Measurements from ENCODE around the gene RAC3. TPM values are rescaled to one million over a fixed set of nuclear protein-coding genes. Genes with fewer than 3 reads are reported as not detected.

Gene RAC3
- total RNA-seq, 4 donors from 2014 or later: 13.7 to 34.1 (median 14.8) TPM

GRCh38 chr17:82000803-82001570 lies 30.5 kb upstream of the RAC3 start:
- 70% methylated on average over 13 of the region's 32 CpGs for WGBS
- TF ChIP-seq, protein P1, sequence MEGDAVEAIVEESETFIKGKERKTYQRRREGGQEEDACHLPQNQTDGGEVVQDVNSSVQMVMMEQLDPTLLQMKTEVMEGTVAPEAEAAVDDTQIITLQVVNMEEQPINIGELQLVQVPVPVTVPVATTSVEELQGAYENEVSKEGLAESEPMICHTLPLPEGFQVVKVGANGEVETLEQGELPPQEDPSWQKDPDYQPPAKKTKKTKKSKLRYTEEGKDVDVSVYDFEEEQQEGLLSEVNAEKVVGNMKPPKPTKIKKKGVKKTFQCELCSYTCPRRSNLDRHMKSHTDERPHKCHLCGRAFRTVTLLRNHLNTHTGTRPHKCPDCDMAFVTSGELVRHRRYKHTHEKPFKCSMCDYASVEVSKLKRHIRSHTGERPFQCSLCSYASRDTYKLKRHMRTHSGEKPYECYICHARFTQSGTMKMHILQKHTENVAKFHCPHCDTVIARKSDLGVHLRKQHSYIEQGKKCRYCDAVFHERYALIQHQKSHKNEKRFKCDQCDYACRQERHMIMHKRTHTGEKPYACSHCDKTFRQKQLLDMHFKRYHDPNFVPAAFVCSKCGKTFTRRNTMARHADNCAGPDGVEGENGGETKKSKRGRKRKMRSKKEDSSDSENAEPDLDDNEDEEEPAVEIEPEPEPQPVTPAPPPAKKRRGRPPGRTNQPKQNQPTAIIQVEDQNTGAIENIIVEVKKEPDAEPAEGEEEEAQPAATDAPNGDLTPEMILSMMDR (IDR thresholded peaks at IDR 0.05): no peak
- TF ChIP-seq POLR2A (IDR thresholded peaks at IDR 0.05) (no peak), POLR2AphosphoS5 (IDR thresholded peaks at IDR 0.05) (no peak), EP300 (IDR thresholded peaks at IDR 0.05) (no peak)
- Histone ChIP-seq H3K4me3 (no peak overlapping the region), H3K27me3 (no peaks in the 10 kb centered on the region), H3K9me3 (no peaks in the 10 kb centered on the region), H3K4me1 (peaks cover 31% of the 10 kb centered on the region), H3K36me3 (peaks cover 11% of the 10 kb centered on the region), H3K27ac (no peak overlapping the region)
- DNase-seq (ENCODE audit: low spot score in 2 of 2): no peak

GRCh38 chr17:82001571-82002056 lies 29.9 kb upstream of the RAC3 start:
- peaks cover 4% of the 10 kb centered on the region for H3K36me3 ChIP-seq

DNA sequence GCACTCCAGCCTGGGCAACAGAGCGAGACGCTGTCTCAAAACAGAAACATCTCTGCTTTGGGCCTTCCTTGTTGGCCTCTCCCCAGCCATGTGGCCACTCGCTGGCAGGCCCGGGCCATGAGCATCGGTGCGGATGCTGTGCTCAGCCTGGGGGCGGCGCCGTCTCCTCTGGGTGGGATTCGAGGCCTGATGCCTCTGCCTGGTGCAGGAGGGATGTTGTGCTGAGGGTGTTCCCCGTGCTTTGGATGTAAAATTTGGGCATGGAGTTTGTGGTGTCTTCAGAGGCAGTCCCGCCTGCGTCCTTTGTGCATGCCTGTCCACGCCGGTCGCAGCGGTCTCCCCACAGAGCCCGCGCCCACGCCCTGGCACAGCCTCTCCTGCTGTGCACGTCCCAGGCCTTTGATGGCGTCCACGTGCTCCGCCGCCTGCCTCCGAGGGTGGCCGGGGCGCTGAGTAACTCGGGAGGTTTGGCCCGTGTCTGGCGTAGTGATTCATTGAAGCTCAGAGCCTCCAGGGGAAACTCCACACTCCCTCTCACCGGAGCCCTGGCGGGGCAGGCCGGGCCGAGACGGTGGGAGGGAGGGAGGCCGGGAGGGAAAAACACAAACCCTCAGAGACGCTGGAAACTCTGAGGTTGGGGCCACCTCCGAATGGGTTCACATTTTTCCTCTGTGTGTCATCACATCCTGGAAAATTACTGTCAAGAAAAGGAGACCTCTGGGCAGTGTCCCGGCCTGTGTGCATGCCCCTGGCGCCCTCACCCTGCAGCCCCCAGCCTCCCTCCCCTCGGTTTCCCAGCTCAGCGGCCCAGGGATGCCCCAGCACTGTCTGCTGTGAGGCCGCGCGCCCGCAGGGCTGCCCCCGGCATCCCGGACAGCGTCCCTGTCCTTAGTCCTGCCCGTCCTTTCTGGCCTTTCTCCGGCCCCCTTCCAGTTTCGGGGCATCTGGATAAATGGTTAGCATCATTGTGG lies 27.8 kb upstream of the RAC3 start:
- WGBS: 26% methylated on average over 22 of the region's 53 CpGs
- Histone ChIP-seq H3K9me3 (no peaks in the 10 kb centered on the region), H3K4me3 (no peak overlapping the region), H3K27ac (peak overlapping the region; percentile 39), H3K4me1 (peaks cover 38% of the 10 kb centered on the region), H3K36me3 (no peaks in the 10 kb centered on the region), H3K27me3 (no peaks in the 10 kb centered on the region)
- TF ChIP-seq EP300 (IDR thresholded peaks at IDR 0.05) (no peak), POLR2AphosphoS5 (IDR thresholded peaks at IDR 0.05) (peak in 2 of 3 donors; percentile 83 to 88)
- peak in 1 of 2 donors; percentile 87 for DNase-seq (ENCODE audit: low spot score in 2 of 2)

More at GRCh38 chr17:82001571-82002056, 29.9 kb upstream of the RAC3 start:
- no peaks in the 10 kb centered on the region for H3K9me3 ChIP-seq
- whole genome bisulfite sequencing: 90% methylated on average over 16 of the region's 17 CpGs
- TF ChIP-seq EP300 (IDR thresholded peaks at IDR 0.05) (no peak), POLR2AphosphoS5 (IDR thresholded peaks at IDR 0.05) (no peak), POLR2A (IDR thresholded peaks at IDR 0.05) (no peak)
- TF ChIP-seq, protein P1 (IDR thresholded peaks at IDR 0.05): no peak
- no peaks in the 10 kb centered on the region for H3K27me3 ChIP-seq
- peaks cover 37% of the 10 kb centered on the region for H3K4me1 ChIP-seq
- H3K27ac ChIP-seq: no peak overlapping the region
- DNase-seq (ENCODE audit: low spot score in 2 of 2): no peak
- H3K4me3 ChIP-seq: no peak overlapping the region

DNA sequence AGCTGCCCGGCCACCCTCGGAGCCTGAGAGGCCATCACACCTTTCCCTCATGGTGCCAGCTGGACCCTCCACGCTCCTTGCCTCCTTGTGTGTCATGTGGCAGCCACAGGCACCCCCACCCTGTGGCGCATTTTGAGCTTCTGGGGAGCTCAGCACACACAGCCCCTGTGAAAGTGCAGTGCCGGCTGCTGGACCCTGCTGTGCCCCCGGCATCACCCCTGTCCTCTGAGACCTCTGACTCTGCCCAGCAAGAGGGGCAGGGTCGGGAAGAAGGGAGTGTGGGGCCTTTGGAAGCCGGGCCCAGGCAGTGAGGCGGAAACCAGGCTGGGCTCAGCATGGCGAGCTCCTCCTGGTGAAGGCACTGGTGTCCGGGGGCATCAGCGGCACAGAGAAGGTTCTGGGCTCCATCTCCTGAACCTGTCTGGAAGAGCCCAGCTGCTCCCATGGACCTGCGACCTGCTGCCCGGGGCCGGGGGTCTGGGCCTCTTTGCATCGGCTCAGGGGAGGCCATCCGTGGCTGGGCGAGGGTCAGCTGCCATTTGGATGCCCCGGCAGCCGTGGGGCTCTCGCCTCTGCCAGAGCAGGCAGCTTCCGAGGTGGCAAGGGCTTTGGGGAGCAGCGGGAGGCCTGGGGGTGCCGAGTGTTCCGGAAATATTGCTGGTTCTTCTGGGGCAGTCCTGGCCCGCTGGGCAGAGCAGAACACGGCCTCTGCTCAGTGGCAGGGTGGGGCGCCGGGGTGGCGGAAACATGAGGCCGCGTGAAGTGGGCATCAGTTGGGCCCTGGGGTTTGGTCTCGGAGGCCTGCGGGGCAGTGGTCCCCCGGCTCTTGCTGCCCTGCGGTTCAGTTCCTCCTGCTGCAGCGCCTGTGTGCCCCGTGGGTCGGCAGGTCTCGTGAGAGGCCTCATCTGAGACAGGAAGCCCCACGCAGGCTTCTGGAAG lies 26.7 kb upstream of the RAC3 start:
- no peak for TF ChIP-seq POLR2A (IDR thresholded peaks at IDR 0.05)
- no peak for TF ChIP-seq EP300 (IDR thresholded peaks at IDR 0.05)
- no peak for TF ChIP-seq POLR2AphosphoS5 (IDR thresholded peaks at IDR 0.05)
- TF ChIP-seq, protein P1 (IDR thresholded peaks at IDR 0.05): no peak
- WGBS: 100% methylated on average over 7 of the region's 41 CpGs
- H3K9me3 ChIP-seq: no peaks in the 10 kb centered on the region
- no peak overlapping the region for H3K4me3 ChIP-seq
- no peaks in the 10 kb centered on the region for H3K27me3 ChIP-seq
- DNase-seq (ENCODE audit: low spot score in 2 of 2): no peak
- peaks cover 7% of the 10 kb centered on the region for H3K36me3 ChIP-seq
- H3K4me1 ChIP-seq: peaks cover 38% of the 10 kb centered on the region
- H3K27ac ChIP-seq: peak overlapping the region; percentile 39
